COR-L47 (cell line): ENCODE data around the gene DCANP1.

ENCODE experiments used
- DNase-seq: peaks from one replicate; lab custom pipeline; 2025; lab: John Stamatoyannopoulos, UW

DCANP1 gene

DNA sequence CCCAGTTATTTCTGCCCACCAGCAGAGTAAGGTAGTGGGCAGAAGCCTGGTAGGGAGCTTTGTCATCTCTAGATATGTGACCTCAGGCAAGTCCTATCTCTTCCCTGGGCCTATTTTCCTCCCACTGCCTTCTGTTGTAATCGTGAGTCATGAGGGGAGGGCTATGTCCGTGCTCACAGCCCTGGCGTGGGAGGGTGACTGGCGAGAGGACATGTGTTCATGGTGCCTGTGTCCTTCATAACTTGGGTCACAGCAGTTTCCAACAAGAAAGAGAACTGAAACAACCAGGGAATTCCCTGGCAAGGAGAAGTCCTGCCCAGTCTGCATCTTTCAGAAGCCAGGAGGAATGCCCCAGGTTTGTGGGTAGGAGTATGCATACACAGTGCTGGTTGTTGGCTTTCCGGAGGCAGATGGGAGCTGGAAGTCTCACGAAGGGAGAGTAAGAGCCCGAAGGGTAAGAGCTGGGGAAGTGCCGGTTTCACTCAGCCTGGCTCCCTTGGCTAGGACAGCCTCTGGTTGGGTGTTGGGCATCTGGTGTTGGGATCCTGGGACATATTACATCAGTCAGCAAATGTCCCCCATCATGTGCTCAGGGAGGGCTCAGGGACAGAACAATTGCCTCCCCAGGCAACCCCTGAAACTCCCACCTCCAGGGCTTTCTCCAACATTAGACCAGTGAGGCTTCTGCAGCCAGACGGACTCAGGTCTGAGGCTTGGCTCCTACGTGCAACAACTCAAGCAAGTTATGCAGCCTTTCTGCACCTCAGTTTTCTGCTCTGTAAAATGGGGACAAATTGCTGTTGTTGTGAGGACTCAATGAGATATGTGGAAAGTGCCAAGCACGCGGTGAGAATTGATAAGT, 9.3 kb upstream of the DCANP1 start:
- no peak for DNase-seq

DNA sequence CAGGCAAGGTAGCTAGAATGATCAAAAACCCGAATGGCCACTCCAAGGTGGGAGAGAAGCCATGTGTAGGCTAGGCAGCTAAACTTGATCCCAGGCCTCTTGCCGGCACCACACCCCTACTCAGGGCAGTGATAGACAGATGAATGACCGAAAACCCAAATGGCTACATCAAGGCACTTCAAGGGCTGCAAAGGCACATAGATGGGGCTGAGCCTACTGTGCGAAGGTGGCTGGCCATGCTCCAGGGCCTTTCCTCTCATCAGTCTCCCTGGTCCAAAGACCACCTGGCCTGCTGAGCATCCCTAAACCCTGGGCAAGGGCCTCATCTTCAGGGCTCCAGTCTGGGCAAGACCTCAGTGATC, 8.7 kb upstream of the DCANP1 start:
- no peak for DNase-seq

DNA sequence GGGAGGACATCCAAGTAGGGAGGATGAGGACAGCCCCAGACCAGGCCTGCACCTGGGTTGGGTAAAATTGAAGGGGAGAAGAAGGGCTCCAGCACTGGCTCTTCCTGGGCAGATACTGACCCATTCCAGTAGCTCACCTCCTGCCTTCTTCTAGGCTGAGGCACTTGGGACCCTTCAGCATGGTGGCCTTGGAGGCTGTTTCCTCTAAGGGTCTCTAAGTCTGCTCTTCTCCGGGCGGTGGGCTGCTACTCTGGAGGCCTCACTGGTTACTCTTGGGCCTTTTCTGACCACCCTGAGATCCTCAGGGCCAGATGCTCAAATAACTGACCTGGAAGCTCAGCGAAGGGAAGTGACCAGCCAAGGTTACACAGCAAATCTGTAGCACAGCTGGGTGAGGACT, 7.8 kb upstream of the DCANP1 start:
- DNase-seq, result no peak

DNA sequence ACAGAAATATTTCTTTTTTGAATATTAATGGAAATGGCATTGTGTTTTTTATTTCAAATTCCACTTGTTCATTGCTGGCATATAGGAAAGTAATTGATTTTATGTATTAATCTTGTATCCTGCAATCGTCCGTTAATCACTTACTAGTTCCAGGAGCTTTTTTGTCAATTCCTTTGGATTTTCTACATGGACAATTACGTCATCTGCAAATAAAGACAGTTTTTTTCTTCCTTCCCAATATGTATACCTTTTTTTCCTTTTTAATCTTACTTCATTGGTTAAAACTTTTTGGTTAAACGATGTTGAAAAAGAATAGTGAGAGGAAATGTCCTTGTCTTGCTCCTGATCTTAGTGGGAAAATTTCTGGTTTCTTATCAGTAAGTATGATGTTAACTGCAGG, 6.5 kb upstream of the DCANP1 start:
- no peak for DNase-seq

DNA sequence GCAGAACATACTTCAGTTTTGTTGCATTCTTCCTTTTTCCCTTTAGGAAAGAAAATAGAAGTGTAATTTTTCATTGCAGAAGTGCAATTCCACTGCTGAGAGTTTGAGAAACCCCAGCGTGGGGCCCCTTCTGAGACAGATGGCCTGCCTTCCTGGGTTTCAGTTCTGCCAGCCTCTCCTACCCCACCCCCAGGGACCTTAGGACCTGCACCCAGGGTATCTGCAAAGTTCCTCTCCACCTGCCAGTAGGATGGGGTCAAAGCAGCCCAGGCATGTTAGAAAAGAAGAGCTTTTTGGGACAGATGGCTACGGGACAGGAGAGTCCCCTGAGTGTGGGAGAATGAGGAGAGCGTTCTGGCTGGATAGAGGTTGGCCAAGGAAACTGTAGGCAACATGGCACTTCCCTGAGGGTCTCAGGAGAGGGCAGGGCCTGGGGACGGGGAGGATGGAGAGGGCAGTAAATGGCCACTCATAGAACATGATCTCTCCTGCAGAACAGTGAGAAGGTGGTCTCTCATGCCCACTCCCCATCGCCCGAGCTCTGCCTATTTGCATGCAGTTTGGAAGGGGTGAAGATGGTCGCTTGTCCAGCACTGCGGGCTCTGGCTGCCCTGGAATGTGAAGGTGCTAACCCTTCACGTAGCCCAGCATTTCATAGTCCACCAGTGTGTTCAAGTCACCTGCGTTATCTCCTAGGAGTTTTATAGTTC, 5.3 kb upstream of the DCANP1 start, which contains the start of gene TIFAB:
TIFAB (minus strand) TSS at position 31 of the 710 bp plus-strand sequence. CDS start 2,412 bp downstream, outside the sequence.
- DNase-seq, result no peak

DNA sequence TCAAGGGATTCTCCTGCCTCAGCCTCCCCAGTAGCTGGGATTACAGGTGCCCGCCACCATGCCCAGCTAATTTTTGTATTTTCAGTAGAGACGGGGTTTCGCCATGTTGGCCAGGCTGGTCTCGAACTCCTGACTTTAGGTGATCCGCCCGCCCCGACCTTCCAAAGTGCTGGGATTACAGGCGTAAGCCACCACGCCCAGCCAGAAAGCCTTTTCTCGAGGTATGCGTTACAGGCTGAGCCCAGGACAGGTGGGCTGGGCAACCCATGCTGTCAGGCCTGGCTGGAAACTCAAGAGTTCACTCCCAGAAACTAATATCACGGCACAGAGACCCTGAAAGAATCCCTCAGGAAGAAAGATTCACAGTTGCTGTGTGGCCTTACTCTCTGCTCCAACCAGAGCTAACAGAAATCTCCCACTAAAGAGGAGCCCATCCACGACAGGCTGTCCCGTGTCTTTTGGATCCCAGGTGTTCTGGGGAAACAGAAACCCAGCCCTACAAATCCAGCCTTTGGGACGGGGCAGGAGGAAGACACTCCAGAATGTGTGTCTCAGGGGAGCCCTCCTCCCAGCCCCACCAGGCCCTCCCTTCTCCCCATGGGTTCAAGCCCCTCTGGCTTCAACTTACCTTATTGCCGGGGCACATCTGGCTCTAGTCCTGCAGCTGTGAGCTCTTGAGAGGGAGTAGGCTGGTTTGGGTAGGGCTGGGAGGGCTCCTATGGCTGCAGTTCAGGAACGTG, 4.6 kb upstream of the DCANP1 start:
- DNase-seq, result no peak

DNA sequence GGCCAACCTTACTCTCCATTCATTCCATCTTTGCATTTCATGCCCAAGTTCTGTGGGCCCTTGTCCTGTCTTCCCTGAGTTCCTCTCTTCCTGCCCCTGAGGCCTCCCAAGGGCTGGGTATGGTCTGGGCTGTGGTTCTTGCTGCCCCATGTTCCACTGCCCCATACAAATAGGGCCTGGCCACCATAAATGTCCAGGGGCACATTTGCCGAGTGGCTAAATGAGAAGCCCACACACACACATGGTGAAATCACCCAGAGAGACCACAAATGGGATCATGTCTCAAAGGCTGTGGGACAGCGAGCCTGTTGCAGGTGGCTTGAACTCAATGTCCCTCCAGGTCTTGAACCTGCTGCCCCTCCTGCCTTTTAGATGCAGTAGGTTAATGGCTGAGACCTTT, 3.8 kb upstream of the DCANP1 start:
- DNase-seq, result no peak

DNA sequence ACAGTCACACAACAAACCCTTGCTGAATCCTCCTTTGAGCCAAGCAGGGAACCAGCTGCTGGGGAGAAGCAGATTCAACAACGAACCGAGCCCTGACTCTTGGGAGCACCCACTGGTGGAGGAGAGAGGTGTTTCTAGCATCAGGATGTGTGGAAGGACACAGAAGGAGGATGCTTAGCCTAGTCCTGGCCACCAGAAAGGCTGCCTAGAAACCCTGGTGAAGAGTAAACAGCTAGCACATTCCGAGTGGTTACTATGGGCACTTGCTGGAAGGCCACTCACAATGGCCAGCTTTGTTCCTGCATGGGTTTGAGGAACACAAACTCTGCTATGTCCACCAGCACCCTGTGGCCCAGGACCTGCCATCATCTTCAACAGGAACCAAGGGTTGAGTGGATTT, 3.2 kb upstream of the DCANP1 start:
- DNase-seq, result no peak

DNA sequence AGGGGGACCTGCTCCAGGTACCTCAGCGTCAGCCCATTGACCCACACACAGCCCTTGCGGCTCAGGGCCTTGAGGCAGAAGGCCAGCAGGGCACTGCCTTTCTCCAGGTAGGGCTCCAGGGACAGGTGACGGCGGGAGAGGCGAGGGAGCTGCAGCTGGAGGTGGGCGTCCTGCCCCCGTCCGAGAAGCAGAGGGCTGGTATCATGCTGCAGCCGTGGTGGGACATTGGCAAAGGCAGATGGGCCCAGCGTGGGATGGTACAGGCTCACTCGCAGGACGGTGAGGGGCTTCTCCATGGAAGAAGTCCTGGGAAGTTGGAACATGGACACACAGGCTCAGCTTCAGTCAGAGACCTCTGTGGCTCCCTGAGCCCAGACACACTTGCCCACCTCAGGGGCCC, 2.5 kb upstream of the DCANP1 start:
- DNase-seq, result no peak

DNA sequence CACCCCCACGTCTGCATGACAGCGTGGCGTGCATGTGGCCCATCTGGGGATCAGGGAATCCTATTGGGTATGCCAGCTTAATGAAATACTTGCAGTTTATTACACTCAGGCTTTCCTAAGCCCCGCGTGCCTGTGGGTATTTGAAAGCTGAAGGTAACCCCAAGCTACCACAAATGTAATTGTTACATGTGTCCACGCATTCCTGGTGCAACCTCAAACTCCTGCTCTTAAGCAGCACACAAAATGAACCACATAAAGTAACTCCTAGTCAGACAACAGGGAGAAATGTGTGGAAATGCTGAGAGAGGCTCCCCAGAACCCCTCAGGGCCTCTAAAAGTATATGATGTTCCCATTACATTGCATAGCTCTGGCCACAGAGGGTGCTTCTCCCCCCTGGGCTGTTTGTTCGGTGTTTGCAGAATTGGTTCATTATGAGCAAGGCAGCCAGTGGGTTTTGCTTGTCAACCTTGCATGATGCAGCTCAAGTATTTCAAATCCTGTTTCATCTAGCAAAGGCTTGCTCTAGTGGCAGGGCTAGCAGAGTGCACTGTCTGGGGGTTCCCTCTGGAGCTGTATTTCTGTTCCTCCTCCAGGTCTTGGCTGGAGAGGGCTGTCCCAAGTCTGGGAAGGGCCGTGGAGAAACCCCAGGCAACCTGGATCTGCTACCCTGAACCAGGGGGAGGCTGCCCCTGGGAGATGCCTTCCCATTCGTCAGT, 1.8 kb upstream of the DCANP1 start:
- no peak for DNase-seq

DNA sequence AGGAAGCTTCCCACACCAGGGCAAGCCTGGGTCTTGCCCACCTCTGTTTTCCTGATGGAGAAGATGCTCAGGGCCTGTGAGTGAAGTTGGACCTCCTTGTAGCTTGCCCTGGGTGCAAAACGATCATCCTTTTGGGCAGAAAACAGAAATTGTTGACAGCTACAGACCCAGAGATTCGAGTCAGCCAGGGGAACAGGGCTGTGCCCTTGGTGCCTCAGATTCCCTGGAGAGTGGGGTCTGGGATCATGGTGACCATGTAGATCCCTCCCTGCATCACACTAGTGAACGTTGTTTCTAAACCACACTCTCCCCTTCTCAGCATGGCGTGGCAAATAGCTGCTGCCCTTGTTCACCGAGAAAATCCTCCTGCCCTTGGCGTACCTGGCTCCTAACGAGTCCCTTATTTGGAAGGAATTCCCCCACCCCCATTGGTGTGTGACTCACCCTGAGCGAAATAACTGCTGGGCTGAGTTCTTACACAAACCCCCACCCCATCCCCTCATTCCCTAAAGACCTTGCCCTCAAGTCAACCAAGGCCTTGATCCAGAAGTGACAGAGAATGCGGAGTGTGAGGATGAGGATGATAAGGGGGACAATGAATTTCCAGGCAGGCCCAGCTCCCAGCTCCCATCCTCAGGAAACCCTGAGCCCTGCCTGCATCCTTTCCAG, 1.1 kb upstream of the DCANP1 start:
- no peak for DNase-seq

DNA sequence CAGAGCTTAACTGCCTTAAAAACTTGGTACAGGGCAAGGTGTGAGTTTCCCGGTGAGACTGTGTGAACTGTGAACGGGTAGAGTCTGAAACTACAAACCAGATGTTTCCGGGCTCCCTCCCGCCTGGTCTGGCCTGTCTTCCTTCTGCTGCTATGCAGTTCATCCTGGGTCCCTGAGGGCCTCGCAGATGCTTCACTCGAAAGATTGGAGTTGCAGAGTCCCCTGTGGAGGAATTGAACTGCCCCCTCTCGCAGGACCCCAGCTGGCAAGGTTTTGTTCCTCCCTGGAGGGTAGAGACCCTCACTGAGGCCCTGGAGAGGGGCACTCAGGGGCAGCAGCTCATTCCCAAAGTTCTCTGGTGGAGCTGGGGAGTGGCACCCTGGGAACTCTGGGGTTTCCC, 533 bp downstream of the DCANP1 start:
- no peak for DNase-seq

DNA sequence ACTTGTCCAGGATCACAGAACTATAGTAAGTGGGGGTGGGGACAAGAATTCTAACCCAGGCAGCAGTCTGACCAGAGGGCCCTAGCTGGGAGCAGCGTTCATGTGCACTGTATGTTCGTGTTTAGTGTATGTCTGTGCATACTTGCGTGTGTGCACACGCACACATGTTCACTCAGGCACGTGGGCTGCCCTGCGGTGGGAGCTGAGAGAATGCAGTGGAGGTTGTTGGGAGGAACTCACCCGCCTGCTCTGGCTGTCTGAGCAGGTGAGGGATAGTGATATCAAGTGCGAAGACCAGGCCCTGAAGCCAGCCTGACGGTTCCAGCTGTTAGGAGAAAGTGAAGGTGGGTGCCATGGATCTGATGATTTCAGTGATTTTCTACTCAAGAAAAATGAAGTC, 942 bp downstream of the DCANP1 start:
- DNase-seq, result no peak

DNA sequence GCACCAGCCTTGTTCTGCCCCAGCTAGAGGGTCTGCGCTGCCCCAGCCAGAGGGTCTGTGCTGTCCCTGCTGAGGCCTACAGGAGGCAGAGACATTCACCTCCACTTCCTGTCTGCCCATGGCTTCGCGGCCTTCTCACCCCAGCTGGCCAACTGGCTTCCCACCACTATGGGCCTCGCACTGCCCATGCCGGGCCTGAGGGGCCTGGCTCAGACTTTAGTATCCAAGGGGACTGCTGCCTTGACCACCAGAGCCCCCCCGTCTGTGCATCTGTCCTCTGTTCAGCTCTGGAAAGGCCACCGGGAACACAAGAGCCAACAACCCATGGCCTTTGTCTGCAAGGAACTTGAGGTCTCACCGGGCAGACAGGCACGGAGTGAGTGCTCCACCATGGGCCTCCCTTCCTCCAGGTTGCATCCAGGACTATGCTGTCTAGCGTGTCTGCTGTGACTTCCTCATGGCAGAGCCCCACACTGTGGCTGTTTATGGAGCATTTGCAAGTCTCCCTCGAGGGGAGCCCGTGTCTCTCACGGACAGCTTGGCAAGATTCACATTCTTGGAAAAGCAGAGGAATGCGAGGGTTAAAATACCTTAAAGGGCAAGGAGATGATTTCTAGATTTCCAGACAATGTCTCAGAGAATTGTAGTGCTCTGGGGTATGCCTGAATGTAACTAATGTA, 1.7 kb downstream of the DCANP1 start:
- DNase-seq, result no peak

DNA sequence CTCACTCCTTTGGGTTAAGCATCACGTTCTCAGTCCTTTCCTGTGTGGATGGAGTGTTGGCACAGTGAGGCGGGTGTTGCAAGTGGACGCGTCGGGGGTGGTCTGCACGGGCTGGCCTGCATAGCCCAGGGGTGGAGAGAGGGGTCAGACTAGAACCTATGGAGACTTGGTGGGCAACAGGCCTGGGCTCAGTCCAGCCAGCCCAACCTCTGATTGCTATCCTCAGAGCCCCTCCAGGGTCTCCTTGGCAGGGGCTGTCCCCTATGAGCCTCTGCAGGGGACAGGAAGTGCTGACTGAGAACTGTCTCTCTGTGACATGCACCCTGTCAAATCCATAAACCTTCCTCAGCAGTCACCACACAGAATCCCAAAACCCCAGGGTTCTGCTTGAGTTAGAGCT, 2.3 kb downstream of the DCANP1 start:
- DNase-seq, result no peak

DNA sequence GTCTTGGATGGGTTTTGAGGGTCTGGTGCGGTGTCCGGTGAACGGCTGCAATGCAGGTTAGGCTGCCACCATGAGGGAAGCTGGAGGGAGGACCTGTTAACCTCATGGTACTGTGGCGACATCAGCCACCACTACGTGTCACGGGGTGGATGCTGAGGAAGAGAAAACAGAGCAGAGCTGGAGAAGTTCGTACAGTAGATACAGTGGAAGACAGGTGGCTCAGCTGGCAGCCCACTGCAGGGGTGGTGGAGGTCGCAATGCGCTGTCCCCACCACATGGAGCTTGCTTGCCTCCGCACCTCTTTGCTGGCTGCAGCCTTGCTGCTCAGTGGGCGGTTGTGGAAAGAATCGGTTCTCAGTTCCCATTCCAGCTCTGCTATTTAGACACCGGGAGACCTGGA, 2.8 kb downstream of the DCANP1 start:
- DNase-seq, result no peak

DNA sequence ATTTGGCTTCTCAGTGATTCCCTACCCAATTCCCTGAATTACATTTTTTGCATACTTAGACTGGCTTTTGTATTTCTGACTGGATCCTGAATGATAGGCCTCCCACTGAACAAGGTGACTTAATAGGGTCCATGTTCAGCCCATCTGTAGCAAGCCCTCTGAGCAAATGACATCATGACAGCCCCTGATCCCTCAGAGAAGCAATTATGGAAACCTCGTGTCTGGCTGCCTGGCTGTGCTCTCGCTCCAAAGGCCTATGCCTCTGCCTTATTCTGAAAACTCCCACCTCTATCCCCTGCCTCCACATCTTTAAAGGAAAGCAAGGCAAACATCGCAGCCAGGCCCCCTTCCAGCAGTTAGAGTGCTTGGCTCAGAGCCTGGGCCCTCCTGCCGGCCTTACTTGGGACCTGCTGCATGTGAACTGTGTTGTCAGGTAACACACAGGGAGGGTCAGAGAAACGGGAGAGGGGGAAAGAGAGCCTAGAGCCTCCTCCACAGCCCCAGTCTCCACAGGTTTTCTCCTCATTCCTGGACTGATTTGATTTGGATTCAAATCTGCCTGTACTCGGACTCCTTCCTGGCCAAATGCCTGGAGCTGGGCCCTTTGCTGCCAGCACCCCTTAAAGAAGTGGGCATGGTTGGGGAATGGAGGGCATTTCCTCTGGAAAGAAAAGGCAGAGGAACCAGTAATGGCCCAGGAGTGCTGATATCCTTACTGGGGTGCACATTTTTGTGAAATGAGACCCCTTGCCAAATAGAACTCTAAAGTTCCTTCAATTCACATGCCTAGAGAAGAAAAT, 3.8 kb downstream of the DCANP1 start:
- DNase-seq, result no peak

DNA sequence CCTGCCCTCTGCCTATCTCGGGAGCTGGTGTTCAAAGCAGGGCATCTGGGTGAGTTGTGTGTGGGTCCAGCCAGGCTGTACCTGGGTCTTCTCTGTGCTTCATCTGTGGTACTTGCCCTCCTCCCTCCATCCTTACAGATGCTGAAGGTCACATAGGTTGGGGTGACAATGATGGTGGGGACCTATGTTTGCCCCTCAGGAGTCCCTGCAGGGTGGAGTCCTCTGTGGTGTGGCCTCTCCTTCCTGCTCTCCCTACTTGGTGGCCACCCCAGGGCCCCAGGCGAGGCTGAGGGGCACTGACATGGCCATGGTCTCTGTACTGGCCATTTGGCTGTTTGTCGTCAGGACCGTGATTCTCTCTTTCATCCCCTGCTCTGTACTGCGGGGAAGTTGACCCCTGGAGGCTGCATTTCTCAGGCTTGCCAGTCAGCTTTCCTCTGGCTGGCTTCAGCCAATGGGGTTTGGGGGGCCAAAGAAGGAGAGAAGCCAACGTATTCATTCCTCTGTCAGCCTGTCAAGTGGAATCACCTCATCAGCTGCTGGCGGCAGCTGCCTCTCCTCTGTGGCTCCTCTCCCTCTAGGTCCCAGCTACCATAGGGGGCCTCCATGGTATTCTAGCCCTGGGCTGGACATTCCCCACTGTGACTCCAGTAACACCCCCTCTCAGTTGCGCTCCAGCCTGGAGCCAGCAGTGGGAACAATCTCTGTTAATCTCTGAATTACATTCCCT, 4.6 kb downstream of the DCANP1 start:
- DNase-seq, result no peak

DNA sequence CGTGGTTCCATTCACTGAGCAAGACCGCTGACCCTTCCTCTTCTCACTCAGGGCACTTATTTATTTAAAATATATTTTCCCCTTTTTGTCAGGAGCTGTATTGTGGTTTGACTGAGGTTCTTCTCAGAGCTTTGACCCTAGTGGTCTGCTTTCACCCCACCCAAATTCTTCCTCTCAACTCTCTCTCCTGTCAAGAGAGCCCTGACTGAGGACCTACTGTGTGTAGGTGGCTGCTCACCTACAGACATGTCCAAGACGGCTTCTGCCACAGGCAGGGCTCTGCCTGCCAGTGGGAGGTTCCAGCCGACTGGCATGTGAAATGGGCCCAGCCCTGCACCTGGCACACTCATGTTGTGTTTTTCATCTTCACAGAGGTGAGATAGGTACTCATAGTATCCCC, 5.2 kb downstream of the DCANP1 start:
- DNase-seq, result no peak
